Adrenal gland (tissue), 12 donors: ENCODE measurements around the gene C1QTNF8. TPM values are rescaled to one million over a fixed set of nuclear protein-coding genes. Genes with fewer than 3 reads are reported as not detected.

Experiments used
- DNase-seq, 7 donors: peaks; one replicate each; pipeline ENCODE4 v3.0.0-alpha.2; 2019 to 2020
- H3K27ac ChIP-seq, 5 donors: fragments of 200-600 bp; sonication (generic) in 4 of 5; 1 replicate in 3 of 5; 2 replicates in 2 of 5; pipeline versions ENCODE4 v1.5.1 to v1.8.0; 2016 to 2020; ENCODE audit warnings: mild to moderate bottlenecking in 1 of 5
- H3K27me3 ChIP-seq: fragments of 200-600 bp; 2 replicates; pipeline ENCODE4 v1.8.0; 2021
- H3K36me3 ChIP-seq, 2 donors: fragments of 200-600 bp; replicated peaks in 1 of 2; 1 replicate in 1 of 2; 2 replicates in 1 of 2; pipeline versions ENCODE4 v1.5.1 to v1.8.0; 2018 to 2022
- H3K4me1 ChIP-seq, 2 donors: fragments of 200-600 bp; replicated peaks in 1 of 2; 1 replicate in 1 of 2; 2 replicates in 1 of 2; pipeline versions ENCODE4 v1.5.1 to v1.8.0; 2018 to 2021
- H3K4me3 ChIP-seq, 4 donors: fragments of 200-600 bp; sonication (generic) in 3 of 4; one replicate each; pipeline ENCODE4 v1.5.1; 2016 to 2018
- H3K9me3 ChIP-seq, 3 donors: fragments of 200-600 bp; sonication (generic) in 1 of 3; replicated peaks in 1 of 3; 1 replicate in 2 of 3; 2 replicates in 1 of 3; pipeline versions ENCODE4 v1.5.1 to v1.8.0; 2016 to 2021
- CTCF ChIP-seq, 6 experiments: fragments of 450-650 bp in 4 of 6; fragments of 200-600 bp in 2 of 6; sonication (generic) in 1 of 6; IDR thresholded peaks; 1 replicate in 5 of 6; 2 replicates in 1 of 6; pipeline versions ENCODE4 v1.5.1 to v1.8.0; 2016 to 2021; ENCODE audit warnings: antibody characterized with exemption in 6 of 6, mild to moderate bottlenecking in 2 of 6, moderate library complexity in 1 of 6
- POLR2A ChIP-seq, 2 donors: fragments of 450-650 bp; IDR thresholded peaks; one replicate each; pipeline ENCODE4 v1.6.1; 2017; ENCODE audit warnings: antibody characterized with exemption in 2 of 2, mild to moderate bottlenecking in 2 of 2, moderate library complexity in 1 of 2
- WGBS, 4 donors: extraction: QIAGEN DNeasy Blood & Tissue Kit in 2 of 4; methylation state at CpG; one replicate each; pipeline versions ENCODE4 v1.1.5 to v1.1.7; 2013 to 2017; 5-methylcytosine and 5-hydroxymethylcytosine counted together
- intact Hi-C, 2 donors: fragments of 100-400 bp; cut with DNase I; formaldehyde crosslinking; loops; one replicate each; pipeline versions ENCODE4 v1.14.1 to v1.15.0; 2022 to 2023
- polyA plus RNA-seq, 3 donors: library from polyadenylated mRNA; stranded (reverse); fragments of 200-250 nt in 2 of 3; fragments of 350-450 nt in 1 of 3; fragmentation: Illumina TruSeq in 1 of 3; extraction: RNeasy Lipid Tissue Mini Kit (QIAGEN cat#74804) in 1 of 3; gene quantifications; one replicate each; pipeline ENCODE4 v1.2.3, GENCODE V29; 2013 to 2014
- total RNA-seq, 9 donors: library from RNA; depleted of rRNA in 4 of 9; stranded (reverse); fragments of >200 nt in 4 of 9; fragments of 120-200 nt in 1 of 9; fragmentation: NEBNext Ultra II Directional in 1 of 9; extraction: Animal tissue kit (Norgen Biotek cat#: 25700) in 1 of 9; gene quantifications; one replicate each; pipeline versions ENCODE4 v1.1.0 to v1.2.4, GENCODE V29; 2013 to 2023
- donor health status: healthy with polysubstance abuse.
- donor health status: Bipolar disorder and iron deficiency.
- donor health status: DM: yes; HTN: yes; CAD: no.
- donor health status: DM: no; HTN: no; CAD: no.
- donor health status: DM: no; HTN: no; CAD: no.
- donor health status: DM: yes; HTN: yes; CAD: no.

C1QTNF8 gene
- total and polyA plus RNA-seq, 12 donors, result 0.14 to 0.64 (median 0.25) TPM; not detected in 8

- WGBS, 4 donors, result 48 to 94% (median 66%) methylated on average over 7 to 30 of the region's 30 CpGs
- Histone ChIP-seq H3K27me3 (peaks cover 26% of the 10 kb centered on the region), H3K36me3 (no peaks in the 10 kb centered on the region), H3K4me3 (no peak overlapping the region), H3K27ac (no peak overlapping the region), H3K9me3 (no peaks in the 10 kb centered on the region), H3K4me1 (peaks cover 0 to 16% of the 10 kb centered on the region in 2 donors)
- peak in 2 of 7 donors; percentile 27 to 41 for DNase-seq
- intact Hi-C loops, result no loop called here
- TF ChIP-seq POLR2A (IDR thresholded peaks at IDR 0.05) (no peak), CTCF (IDR thresholded peaks at IDR 0.05) (peak in 3 of 6 experiments; percentile 17 to 29 (median 24))
Measured at GRCh38 chr16:1073566-1074378, 22.3 kb downstream of the C1QTNF8 start.

GRCh38 chr16:1073262-1073558 is 22.8 kb downstream of the C1QTNF8 start:
- intact Hi-C loops, result no loop called here
- H3K27me3 ChIP-seq, result peaks cover 26% of the 10 kb centered on the region
- H3K9me3 ChIP-seq, result no peaks in the 10 kb centered on the region
- H3K4me3 ChIP-seq, result no peak overlapping the region
- DNase-seq, result no peak
- H3K4me1 ChIP-seq, result peaks cover 0 to 10% of the 10 kb centered on the region in 2 donors
- TF ChIP-seq CTCF (IDR thresholded peaks at IDR 0.05) (no peak), POLR2A (IDR thresholded peaks at IDR 0.05) (no peak)
- no peak overlapping the region for H3K27ac ChIP-seq
- H3K36me3 ChIP-seq, result no peaks in the 10 kb centered on the region
- 44 to 65% (median 62%) methylated on average over 5 to 13 of the region's 13 CpGs; no CpG with 5 or more reads in 1 of the 4 donors for WGBS, 4 donors

DNA sequence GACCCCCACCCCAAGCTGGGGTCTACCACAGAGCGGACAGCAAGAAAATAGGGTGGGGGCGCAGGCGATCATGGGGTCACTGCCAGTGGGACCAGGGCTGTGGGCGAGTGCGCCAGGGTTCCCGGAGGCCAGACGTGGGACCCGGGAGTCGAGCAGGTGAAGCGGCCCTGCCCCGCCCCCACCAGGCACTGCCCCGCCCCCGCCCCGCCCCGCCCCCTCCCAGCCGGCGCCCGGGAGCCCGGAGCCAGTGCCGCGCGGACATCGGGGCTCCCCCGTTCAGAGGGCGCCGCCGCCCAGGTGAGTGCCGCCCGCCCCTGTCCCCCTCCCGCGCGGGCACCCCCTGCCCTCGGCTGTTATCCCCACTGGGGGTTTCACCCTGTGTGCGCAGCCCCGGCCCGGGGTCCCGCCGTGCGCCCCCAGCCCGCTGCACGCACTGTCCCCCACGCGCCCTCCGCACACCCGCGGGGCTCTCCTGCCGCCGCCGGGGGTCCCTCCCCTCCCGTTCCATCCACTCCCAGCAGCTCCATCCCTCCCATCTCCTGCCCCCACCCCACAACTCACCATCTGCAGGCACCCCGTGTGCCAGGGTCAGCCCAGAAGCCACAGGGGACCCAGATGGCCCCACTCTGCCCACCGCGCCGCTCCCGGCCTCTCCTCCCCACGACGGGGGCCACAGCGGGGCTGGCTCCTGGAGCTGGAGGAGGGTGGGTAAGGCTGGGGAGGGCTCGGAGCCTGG is 23.4 kb downstream of the C1QTNF8 start, which contains the start of gene SSTR5:
Gene SSTR5 (plus strand): TSS at position 222 of the 736 bp plus-strand sequence. CDS start 6,122 bp downstream, outside the sequence.
- Histone ChIP-seq H3K27me3 (peaks cover 26% of the 10 kb centered on the region), H3K4me1 (peaks cover 0 to 8% of the 10 kb centered on the region in 2 donors), H3K27ac (no peak within 1 kb of the TSS), H3K36me3 (no peaks in the 10 kb centered on the region), H3K4me3 (peak within 1 kb of the TSS in 1 of 4 donors; percentile 19), H3K9me3 (no peaks in the 10 kb centered on the region)
- no peak for DNase-seq
- TF ChIP-seq CTCF (IDR thresholded peaks at IDR 0.05), result no peak
- WGBS, 4 donors, result 6 to 13% (median 8%) methylated on average over 22 to 59 of the region's 59 CpGs; no CpG with 5 or more reads in 1 of the 4 donors
- intact Hi-C loops, result no loop called here

- H3K27ac ChIP-seq, result no peak overlapping the region
- no peak for DNase-seq
- H3K4me3 ChIP-seq, result no peak overlapping the region
- H3K4me1 ChIP-seq, result peaks cover 0 to 3% of the 10 kb centered on the region in 2 donors
- TF ChIP-seq CTCF (IDR thresholded peaks at IDR 0.05) (no peak), POLR2A (IDR thresholded peaks at IDR 0.05) (no peak)
- H3K27me3 ChIP-seq, result peaks cover 26% of the 10 kb centered on the region
- H3K36me3 ChIP-seq, result no peaks in the 10 kb centered on the region
- no peaks in the 10 kb centered on the region for H3K9me3 ChIP-seq
- intact Hi-C loops, result no loop called here
- WGBS, 4 donors, result 4 to 14% (median 9%) methylated on average over 8 to 30 of the region's 30 CpGs
Measured at GRCh38 chr16:1071561-1072225, 24.4 kb downstream of the C1QTNF8 start.
